ENCODE data around the gene PIGV. TPM values are rescaled to one million over a fixed set of nuclear protein-coding genes. Genes with fewer than 3 reads are reported as not detected.
"Not testable (repeated sequence)": the region's sequence is repeated elsewhere in the genome, so short reads cannot be mapped to it uniquely, and the experiment has no call there.

PIGV gene
- total RNA-seq, 1 donor from 2014 or later: 20.3 TPM

- DNase-seq (no peak), ATAC-seq (no peak)
- no peaks in the 10 kb centered on the region for H3K27me3 ChIP-seq (ENCODE audit: low read depth)
- TF ChIP-seq CTCF (IDR thresholded peaks at IDR 0.05): no peak
- H3K9me3 ChIP-seq: no peaks in the 10 kb centered on the region
- H3K36me3 ChIP-seq: peaks cover 31% of the 10 kb centered on the region
- intact Hi-C loops (cut with DNase I): loop anchor here (5.0 kb wide), 1 partner anchor 187 kb away; no protein-coding TSS in a partner anchor
- H3K27ac ChIP-seq: no peak overlapping the region
- H3K4me1 ChIP-seq: peaks cover 12% of the 10 kb centered on the region
- no peak overlapping the region for H3K4me3 ChIP-seq
These were observed 6.6 kb downstream of the PIGV start for GRCh38 chr1:26794391-26794790.

GRCh38 chr1:26797627-26798026 is 9.9 kb downstream of the PIGV start:
- DNase-seq (no peak), ATAC-seq (no peak)
- no peak overlapping the region for H3K27ac ChIP-seq
- intact Hi-C loops (cut with DNase I): no loop called here
- TF ChIP-seq CTCF (IDR thresholded peaks at IDR 0.05): no peak
- H3K36me3 ChIP-seq: peaks cover 22% of the 10 kb centered on the region
- no peaks in the 10 kb centered on the region for H3K9me3 ChIP-seq
- no peak overlapping the region for H3K4me3 ChIP-seq
- peaks cover 31% of the 10 kb centered on the region for H3K4me1 ChIP-seq
- no peaks in the 10 kb centered on the region for H3K27me3 ChIP-seq (ENCODE audit: low read depth)

GRCh38 chr1:26799479-26800142 is 11.9 kb downstream of the PIGV start:
- Histone ChIP-seq H3K4me1 (peaks cover 31% of the 10 kb centered on the region), H3K4me3 (no peak overlapping the region), H3K27ac (peak overlapping the region; percentile 71), H3K9me3 (no peaks in the 10 kb centered on the region), H3K36me3 (peaks cover 10% of the 10 kb centered on the region), H3K27me3 (ENCODE audit: low read depth) (no peaks in the 10 kb centered on the region)
- TF ChIP-seq CTCF (IDR thresholded peaks at IDR 0.05): no peak
- DNase-seq: no peak
- intact Hi-C loops (cut with DNase I): no loop called here
- ATAC-seq: peak; percentile 69 to 75

GRCh38 chr1:26803932-26804331 is 16.2 kb downstream of the PIGV start:
- DNase-seq; H3K9me3 ChIP-seq; ATAC-seq; H3K27ac ChIP-seq; H3K27me3 ChIP-seq (ENCODE audit: low read depth); intact Hi-C loops (cut with DNase I); H3K36me3 ChIP-seq; H3K4me3 ChIP-seq: not testable (repeated sequence)
- H3K4me1 ChIP-seq: peaks cover 26% of the 10 kb centered on the region

GRCh38 chr1:26810105-26810504 is 22.4 kb downstream of the PIGV start:
- DNase-seq; H3K4me3 ChIP-seq; H3K27ac ChIP-seq; H3K4me1 ChIP-seq; H3K9me3 ChIP-seq; intact Hi-C loops (cut with DNase I); H3K27me3 ChIP-seq (ENCODE audit: low read depth); H3K36me3 ChIP-seq: not testable (repeated sequence)
- peak; percentile 74 for TF ChIP-seq CTCF (IDR thresholded peaks at IDR 0.05)
- ATAC-seq: peak; percentile 84 to 86

GRCh38 chr1:26811057-26811456 is 23.3 kb downstream of the PIGV start:
- Histone ChIP-seq H3K9me3 (no peaks in the 10 kb centered on the region), H3K36me3 (no peaks in the 10 kb centered on the region), H3K27ac (no peak overlapping the region), H3K27me3 (ENCODE audit: low read depth) (no peaks in the 10 kb centered on the region), H3K4me1 (no peaks in the 10 kb centered on the region), H3K4me3 (no peak overlapping the region)
- intact Hi-C loops (cut with DNase I): no loop called here
- TF ChIP-seq CTCF (IDR thresholded peaks at IDR 0.05): no peak
- DNase-seq: no peak
- no peak for ATAC-seq
